ENCODE results near the gene LIF.

DNA sequence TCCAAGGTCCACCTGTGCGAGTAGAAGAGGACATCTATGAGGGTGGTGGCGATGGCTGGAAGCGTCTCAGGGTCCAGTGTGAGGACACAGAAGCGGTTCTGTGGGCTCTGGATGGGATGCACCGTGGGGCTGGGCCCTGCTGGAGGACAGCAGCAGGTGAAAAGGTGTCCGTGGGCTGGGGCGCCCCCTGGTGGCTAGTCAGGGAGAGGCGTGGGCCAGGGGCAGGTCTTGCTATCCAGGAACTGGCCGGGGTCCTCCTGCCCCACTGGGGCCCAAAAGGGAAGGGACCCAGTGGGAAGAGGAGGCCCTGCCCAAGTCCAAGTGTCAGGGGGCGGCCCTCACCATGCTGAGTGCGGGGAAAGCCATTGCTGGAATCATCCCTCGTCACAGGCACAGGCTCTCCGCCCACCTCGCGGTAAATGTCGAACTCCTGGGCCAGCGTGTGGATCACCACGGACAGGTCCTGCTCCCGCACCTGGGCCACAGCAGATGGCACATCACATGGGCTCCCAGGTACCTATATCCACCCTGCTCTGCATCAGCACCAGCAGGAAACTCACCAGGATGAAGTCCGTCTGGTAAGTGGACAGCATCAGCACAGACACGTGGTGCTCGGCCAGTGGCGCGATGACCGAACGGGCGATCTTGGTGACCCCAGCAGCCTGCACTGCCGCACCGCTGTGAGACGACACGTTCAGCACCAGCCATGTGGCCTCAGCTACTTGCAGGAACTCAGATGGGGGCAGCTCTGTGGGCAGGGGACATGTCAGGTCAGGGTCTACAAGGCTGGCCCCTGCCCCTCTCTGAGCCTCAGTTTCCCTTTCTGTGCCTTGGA is 40.5 kb upstream of the LIF start:
- TF ChIP-seq, protein P1, sequence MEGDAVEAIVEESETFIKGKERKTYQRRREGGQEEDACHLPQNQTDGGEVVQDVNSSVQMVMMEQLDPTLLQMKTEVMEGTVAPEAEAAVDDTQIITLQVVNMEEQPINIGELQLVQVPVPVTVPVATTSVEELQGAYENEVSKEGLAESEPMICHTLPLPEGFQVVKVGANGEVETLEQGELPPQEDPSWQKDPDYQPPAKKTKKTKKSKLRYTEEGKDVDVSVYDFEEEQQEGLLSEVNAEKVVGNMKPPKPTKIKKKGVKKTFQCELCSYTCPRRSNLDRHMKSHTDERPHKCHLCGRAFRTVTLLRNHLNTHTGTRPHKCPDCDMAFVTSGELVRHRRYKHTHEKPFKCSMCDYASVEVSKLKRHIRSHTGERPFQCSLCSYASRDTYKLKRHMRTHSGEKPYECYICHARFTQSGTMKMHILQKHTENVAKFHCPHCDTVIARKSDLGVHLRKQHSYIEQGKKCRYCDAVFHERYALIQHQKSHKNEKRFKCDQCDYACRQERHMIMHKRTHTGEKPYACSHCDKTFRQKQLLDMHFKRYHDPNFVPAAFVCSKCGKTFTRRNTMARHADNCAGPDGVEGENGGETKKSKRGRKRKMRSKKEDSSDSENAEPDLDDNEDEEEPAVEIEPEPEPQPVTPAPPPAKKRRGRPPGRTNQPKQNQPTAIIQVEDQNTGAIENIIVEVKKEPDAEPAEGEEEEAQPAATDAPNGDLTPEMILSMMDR (conservative IDR thresholded peaks at IDR 0.05; ENCODE audit: low read depth, low read length): peak; percentile 75
- TF ChIP-seq, protein P2, sequence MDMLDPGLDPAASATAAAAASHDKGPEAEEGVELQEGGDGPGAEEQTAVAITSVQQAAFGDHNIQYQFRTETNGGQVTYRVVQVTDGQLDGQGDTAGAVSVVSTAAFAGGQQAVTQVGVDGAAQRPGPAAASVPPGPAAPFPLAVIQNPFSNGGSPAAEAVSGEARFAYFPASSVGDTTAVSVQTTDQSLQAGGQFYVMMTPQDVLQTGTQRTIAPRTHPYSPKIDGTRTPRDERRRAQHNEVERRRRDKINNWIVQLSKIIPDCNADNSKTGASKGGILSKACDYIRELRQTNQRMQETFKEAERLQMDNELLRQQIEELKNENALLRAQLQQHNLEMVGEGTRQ (IDR thresholded peaks at IDR 0.05; ENCODE audit: low read depth, low read length): no peak
- TF ChIP-seq POLR2A (IDR thresholded peaks at IDR 0.05; ENCODE audit: low read depth, low read length) (peak; percentile 39; the same call in 1 of the 2 replicates), RAD21 (IDR thresholded peaks at IDR 0.05; ENCODE audit: low read length) (peak; percentile 81), MAZ (IDR thresholded peaks at IDR 0.05; ENCODE audit: borderline replicate concordance, low read depth, low read length) (no peak), FOS (IDR thresholded peaks at IDR 0.05; ENCODE audit: low read depth, low read length) (no peak), MXI1 (IDR thresholded peaks at IDR 0.05; ENCODE audit: borderline replicate concordance, low read depth, low read length) (no peak), BHLHE40 (IDR thresholded peaks at IDR 0.05; ENCODE audit: low read depth, low read length) (no peak), CEBPB (IDR thresholded peaks at IDR 0.05; ENCODE audit: low read depth, low read length) (no peak), RFX5 (IDR thresholded peaks at IDR 0.05; ENCODE audit: low read depth, low read length) (no peak), CHD1 (IDR thresholded peaks at IDR 0.05; ENCODE audit: low read depth, low read length) (no peak), RCOR1 (IDR thresholded peaks at IDR 0.05; ENCODE audit: insufficient replicate concordance, low read length) (no peak), NFE2L2 (IDR thresholded peaks at IDR 0.05; ENCODE audit: low read depth, low read length) (no peak)
- TF ChIP-seq, protein P3, sequence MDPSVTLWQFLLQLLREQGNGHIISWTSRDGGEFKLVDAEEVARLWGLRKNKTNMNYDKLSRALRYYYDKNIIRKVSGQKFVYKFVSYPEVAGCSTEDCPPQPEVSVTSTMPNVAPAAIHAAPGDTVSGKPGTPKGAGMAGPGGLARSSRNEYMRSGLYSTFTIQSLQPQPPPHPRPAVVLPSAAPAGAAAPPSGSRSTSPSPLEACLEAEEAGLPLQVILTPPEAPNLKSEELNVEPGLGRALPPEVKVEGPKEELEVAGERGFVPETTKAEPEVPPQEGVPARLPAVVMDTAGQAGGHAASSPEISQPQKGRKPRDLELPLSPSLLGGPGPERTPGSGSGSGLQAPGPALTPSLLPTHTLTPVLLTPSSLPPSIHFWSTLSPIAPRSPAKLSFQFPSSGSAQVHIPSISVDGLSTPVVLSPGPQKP (IDR thresholded peaks at IDR 0.05; ENCODE audit: borderline replicate concordance, low read depth, low read length): no peak
